WI38 (cell line): Measurements from ENCODE around the gene INPP5A.

ENCODE experiments used
- H3K4me3 ChIP-seq: 2 replicates; pipeline ENCODE4 v1.5.1; 2011; ENCODE audit warnings: low read depth, mild to moderate bottlenecking, control low read depth, low read length
- TF ChIP-seq, protein P1 (sequence below): IDR thresholded peaks from 2 replicates; pipeline ENCODE4 v1.5.1; 2012; ENCODE audit warnings: low read depth, mild to moderate bottlenecking, control low read depth, low read length

Gene INPP5A

GRCh38 chr10:132756591-132756990 lies 219.0 kb downstream of the INPP5A start:
- TF ChIP-seq, protein P1, sequence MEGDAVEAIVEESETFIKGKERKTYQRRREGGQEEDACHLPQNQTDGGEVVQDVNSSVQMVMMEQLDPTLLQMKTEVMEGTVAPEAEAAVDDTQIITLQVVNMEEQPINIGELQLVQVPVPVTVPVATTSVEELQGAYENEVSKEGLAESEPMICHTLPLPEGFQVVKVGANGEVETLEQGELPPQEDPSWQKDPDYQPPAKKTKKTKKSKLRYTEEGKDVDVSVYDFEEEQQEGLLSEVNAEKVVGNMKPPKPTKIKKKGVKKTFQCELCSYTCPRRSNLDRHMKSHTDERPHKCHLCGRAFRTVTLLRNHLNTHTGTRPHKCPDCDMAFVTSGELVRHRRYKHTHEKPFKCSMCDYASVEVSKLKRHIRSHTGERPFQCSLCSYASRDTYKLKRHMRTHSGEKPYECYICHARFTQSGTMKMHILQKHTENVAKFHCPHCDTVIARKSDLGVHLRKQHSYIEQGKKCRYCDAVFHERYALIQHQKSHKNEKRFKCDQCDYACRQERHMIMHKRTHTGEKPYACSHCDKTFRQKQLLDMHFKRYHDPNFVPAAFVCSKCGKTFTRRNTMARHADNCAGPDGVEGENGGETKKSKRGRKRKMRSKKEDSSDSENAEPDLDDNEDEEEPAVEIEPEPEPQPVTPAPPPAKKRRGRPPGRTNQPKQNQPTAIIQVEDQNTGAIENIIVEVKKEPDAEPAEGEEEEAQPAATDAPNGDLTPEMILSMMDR = no peak
- no peak overlapping the region for H3K4me3 ChIP-seq

DNA sequence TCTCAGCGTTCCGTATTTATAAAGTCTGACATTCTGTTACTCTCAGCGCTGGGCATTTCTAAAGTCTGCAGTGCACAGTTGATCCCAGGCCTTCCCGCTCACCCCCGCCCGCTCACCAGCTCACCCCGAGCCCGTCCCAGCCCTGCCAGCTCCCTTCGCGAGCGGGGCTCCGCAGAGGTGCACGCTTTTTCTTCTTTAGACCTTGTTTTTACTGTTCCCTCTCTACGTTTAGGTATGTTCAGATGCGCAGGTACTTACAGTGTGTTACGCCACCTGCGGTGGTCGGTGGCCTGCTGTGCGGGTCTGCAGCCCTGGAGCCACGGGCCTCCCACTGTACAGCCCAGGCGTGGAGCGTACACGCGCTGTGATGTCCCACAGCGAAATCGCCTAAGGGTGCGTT lies 219.6 kb downstream of the INPP5A start:
- H3K4me3 ChIP-seq = no peak overlapping the region
- TF ChIP-seq, protein P1 = no peak

- TF ChIP-seq, protein P1 = no peak
- no peak overlapping the region for H3K4me3 ChIP-seq
These were observed 221.3 kb downstream of the INPP5A start for GRCh38 chr10:132758865-132759264.

GRCh38 chr10:132761395-132762060 lies 223.9 kb downstream of the INPP5A start:
- TF ChIP-seq, protein P1 = no peak
- no peak overlapping the region for H3K4me3 ChIP-seq

GRCh38 chr10:132762267-132762666 lies 224.7 kb downstream of the INPP5A start:
- TF ChIP-seq, protein P1 = no peak

DNA sequence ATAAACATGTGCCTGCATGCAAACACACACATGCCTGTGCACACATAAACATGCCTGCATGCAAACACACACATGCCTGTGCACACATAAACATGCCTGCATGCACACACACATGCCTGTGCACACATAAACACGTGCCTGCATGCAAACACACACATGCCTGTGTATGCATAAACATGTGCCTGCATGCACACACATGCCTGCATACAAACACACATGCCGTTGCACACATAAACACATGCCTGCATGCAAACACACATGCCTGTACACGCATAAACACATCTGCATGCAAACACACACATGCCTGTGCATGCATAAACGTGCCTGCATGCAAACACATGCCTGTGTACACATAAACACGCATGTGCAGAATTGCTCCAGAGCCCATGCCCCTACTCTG lies 226.0 kb downstream of the INPP5A start:
- no peak overlapping the region for H3K4me3 ChIP-seq
- TF ChIP-seq, protein P1 = no peak

More at GRCh38 chr10:132762267-132762666, 224.7 kb downstream of the INPP5A start:
- H3K4me3 ChIP-seq = no peak overlapping the region

DNA sequence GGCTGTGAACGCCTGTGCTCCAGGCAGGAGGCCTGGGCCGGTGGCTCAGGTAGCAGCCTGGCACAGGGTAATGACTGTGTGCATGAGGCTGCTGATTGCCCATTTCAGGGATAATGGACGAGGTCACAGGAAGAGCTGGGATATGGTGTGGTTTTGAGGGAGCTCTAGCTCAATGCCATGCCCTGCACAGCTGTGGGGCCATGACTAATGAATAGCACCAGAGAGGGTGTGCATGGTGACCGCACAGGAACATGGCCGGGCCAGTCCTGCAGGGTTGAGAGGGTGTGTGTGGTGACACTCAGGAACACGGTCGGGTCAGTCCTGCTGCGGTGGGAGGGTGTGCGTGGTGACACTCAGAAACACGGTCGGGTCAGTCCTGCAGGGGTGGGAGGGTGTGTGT lies 226.5 kb downstream of the INPP5A start:
- TF ChIP-seq, protein P1 = no peak
- H3K4me3 ChIP-seq = no peak overlapping the region
